Activated CD8-positive, alpha-beta memory T cell treated with anti-CD3 and anti-CD28 coated beads, Interleukin-2, amount 50 U/mL, for 4 hours (primary cell): Measurements from ENCODE around the gene MARCHF6.
"Not testable (repeated sequence)": the region's sequence is repeated elsewhere in the genome, so short reads cannot be mapped to it uniquely, and the experiment has no call there.

Experiments
- DNase-seq: peaks from one replicate; pipeline ENCODE4 v3.0.0-alpha.2; 2020

The MARCHF6 gene

GRCh38 chr5:10351199-10351905, 2.1 kb upstream of the MARCHF6 start:
- DNase-seq = no peak

DNA sequence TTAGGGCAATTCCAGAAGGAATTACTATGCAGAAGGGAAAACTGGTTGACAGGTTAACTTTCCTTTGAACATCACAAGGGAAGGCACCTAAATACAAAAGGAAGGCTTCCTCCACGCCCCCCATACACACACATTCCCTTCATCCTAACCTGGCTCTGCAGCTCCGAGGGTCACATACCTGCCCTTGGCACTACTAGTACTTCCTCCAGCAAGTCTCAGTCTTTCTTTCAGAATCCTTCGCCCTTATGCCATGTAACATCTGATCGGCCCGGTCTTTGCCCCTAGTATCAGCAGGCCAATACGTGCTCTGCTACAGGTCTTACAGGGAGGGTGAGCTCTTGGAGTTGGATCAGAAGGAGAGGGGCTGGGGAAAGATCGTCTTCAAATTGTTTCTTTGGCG, 1.6 kb upstream of the MARCHF6 start:
- DNase-seq = no peak

- peak; percentile 25 for DNase-seq
Measured at GRCh38 chr5:10352430-10353240, 860 bp upstream of the MARCHF6 start.

DNA sequence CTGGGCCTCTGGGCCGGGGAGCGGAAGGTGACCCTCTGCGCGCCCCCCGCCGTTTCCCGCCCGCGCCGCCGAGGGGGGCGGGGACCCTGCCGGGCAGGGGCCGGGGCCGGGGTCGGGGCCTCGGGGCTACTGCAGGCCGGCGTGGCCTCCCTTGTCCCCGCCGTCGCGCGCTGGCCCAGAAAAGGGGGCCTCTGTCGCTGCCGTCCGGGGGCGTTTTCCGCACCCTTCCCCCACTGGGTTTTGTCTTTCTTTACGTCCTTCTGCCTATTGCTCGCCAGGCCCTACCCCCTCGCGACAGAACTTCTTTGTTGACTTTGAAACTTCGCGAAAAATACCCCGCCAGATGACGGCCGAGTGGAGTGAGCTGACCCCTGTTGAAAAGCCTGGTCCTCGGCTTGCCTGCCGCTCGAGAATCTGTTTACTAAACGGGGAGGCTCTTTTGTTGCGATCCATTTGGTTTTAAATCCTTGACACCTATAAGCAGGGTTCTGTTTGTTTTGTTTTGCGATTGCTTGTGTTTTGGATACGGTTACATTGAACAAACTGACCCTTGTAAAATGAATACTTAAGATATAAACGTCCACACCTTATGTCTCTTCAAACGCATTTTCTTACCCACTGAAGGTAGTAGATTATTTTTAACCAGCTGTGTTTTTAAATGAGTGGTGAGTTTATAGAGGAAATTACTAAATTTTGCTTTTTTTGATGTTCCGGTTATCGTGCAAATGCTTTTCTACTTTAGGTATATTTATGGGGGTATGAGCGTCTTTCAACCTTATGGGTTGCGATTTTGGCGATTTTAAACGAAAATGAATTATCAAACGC, 765 bp downstream of the MARCHF6 start:
- DNase-seq = peak; percentile 56

GRCh38 chr5:10355071-10355889, 1.8 kb downstream of the MARCHF6 start:
- DNase-seq = no peak

GRCh38 chr5:10358999-10359398, 5.5 kb downstream of the MARCHF6 start:
- DNase-seq = no peak

- no peak for DNase-seq
Measured at GRCh38 chr5:10360686-10361085, 7.2 kb downstream of the MARCHF6 start.

GRCh38 chr5:10363519-10364185, 10.2 kb downstream of the MARCHF6 start:
- DNase-seq = no peak

- no peak for DNase-seq
Measured at GRCh38 chr5:10364186-10364689, 10.7 kb downstream of the MARCHF6 start.

- DNase-seq = no peak
Measured at GRCh38 chr5:10365782-10366181, 12.3 kb downstream of the MARCHF6 start.

- no peak for DNase-seq
Measured at GRCh38 chr5:10366310-10367272, 13.1 kb downstream of the MARCHF6 start.

DNA sequence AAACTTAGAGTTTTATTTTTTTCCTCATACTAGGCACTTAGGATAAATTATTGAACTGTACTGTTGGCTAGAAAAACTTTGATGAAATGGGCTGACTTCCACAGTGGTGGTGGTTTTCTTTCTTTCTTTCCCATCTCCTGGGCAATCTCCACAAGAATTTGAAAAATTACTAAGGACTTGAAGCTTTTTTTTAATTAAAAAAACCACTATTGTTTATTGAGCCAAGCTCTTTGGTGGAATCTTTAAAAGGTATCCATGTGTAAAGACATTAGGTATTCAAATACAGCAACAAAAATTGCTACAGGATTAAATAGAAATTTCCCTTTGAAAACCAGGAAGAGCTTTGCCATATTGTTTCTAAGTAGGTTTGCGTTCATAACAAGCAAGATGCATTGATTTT, 14.1 kb downstream of the MARCHF6 start:
- DNase-seq = no peak

DNA sequence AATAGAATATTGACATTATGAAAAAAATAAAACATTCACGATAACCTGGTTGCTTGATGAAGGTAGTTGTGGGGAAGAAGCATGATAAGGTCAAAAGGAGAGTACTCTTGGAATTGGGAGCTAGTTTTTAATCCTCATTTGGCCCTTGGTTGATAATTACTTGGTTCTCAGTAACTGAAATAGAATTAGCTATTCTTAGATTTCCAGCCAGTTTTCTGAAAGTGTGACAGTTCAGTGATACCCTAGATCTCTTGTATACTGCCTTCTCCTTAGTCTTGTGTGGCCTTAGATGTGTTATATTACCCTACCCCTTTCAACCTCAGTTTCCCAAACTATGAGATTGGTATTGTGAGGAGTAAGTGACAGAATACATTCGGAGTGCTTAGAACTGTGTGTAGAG, 17.4 kb downstream of the MARCHF6 start:
- no peak for DNase-seq

DNA sequence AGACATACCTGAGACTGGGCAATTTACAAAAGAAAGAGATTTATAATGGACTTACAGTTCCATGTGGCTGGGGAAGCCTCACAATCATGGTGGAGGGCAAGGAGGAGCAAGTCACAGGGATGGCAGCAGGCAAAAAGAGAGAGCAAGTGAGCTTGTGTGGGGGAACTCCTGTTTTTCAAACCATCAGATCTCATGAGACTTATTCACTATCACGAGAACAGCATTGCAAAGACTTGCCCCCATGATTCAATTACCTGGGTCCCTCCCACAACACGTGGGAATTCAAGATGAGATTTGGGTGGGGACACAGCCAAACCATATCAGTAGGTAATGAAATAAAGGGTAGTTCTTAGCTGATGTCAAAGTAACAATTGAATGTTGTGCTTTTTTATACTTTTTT, 17.9 kb downstream of the MARCHF6 start:
- DNase-seq = not testable (repeated sequence)

- DNase-seq = no peak
Measured at GRCh38 chr5:10372726-10373709, 19.5 kb downstream of the MARCHF6 start.

DNA sequence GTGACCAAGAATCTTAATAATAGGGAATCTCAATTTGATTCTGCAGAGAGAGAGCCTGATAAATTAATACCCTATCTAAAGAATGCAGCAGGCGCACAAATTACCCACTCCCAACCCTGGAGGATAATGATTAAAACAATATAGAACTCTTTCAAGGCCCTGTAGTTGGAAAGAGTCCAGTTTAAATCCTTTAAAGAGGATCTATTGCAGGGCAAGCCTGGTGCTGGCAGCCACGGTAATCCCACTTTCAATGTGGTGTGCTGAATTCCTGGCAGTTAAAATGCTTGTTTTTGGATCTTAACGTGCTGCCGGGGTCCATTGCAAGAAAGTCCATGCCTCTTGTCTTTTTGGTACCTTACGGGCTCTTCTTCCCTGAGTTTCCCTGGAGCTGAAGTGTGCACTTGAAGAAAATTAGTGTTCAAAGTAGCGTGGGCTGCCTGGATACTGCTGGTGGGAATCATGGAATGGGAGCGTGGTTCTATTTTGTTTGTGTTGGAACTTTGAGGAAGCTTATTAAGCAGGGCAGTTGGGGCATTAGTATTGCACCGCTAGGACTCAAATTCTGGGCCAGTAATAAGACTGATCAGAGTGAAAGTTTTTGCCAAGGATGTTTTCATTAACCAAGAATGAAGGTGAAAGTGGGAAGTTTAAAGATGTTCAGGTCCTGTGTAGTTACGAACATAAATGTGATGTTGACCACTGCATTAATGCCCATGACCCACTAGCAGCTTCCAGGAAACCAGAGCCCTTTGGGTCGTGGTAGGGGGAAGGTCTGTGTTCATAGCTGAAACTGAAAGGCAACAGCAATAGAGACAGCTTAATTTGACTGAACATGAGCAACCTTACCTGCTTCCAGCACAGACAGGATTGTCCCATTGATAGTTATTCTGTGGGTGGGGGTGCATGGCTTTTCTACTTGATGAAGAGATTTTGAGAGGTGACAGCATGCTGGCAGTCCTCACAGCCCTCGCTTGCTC, 20.8 kb downstream of the MARCHF6 start:
- DNase-seq = no peak

DNA sequence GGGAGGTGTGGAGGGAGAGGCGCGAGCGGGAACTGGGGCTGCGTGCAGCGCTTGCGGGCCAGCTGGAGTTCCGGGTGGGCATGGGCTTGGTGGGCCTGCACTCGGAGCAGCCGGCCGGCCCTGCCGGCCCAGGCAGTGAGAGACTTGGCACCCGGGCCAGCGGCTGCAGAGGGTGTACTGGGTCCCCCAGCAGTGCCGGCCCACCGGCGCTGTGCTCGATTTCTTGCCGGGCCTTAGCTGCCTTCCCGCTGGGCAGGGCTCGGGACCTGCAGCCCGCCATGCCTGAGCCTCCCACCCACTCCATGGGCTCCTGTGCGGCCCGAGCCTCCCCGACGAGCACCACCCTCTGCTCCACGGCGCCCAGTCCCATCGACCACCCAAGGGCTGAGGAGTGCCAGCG, 21.7 kb downstream of the MARCHF6 start:
- not testable (repeated sequence) for DNase-seq

- DNase-seq = no peak
Measured at GRCh38 chr5:10376544-10376943, 23.0 kb downstream of the MARCHF6 start.
